Liver (tissue), 9 donors: ENCODE results near the gene SKI. TPM values are rescaled to one million over a fixed set of nuclear protein-coding genes. Genes with fewer than 3 reads are reported as not detected.
A peak's percentile ranks its signal among the peaks of the same experiment; 100 is the strongest.

Experiments
- DNase-seq: peaks from one replicate; pipeline ENCODE4 v3.0.0-alpha.2; 2017; ENCODE audit warnings: low spot score
- H3K27ac ChIP-seq, 2 donors: one replicate each; pipeline ENCODE4 v1.7.0; 2013; ENCODE audit warnings: inconsistent platforms in 2 of 2, low read length in 2 of 2, control low read depth in 1 of 2, low read depth in 1 of 2, mild to moderate bottlenecking in 1 of 2
- H3K27me3 ChIP-seq, 4 donors: one replicate each; pipeline versions ENCODE4 v1.6.1 to v1.7.0; 2013; ENCODE audit warnings: low read length in 3 of 4, inconsistent platforms in 1 of 4, mild to moderate bottlenecking in 1 of 4, moderate library complexity in 1 of 4; ENCODE audit not compliant: control insufficient read depth in 4 of 4, insufficient read depth in 4 of 4
- H3K36me3 ChIP-seq, 4 donors: one replicate each; pipeline versions ENCODE4 v1.6.1 to v1.7.0; 2013; ENCODE audit warnings: low read length in 3 of 4, mild to moderate bottlenecking in 3 of 4, low read depth in 1 of 4, moderate library complexity in 1 of 4; ENCODE audit not compliant: control insufficient read depth in 4 of 4, insufficient read depth in 3 of 4
- H3K4me1 ChIP-seq, 4 donors: one replicate each; pipeline versions ENCODE4 v1.6.1 to v1.7.0; 2013; ENCODE audit warnings: low read length in 3 of 4, mild to moderate bottlenecking in 3 of 4, moderate library complexity in 1 of 4; ENCODE audit not compliant: control insufficient read depth in 4 of 4, insufficient read depth in 4 of 4
- H3K4me3 ChIP-seq, 3 donors: one replicate each; pipeline versions ENCODE4 v1.6.1 to v1.7.0; 2013; ENCODE audit warnings: low read length in 3 of 3, control low read depth in 1 of 3, low read depth in 1 of 3, mild to moderate bottlenecking in 1 of 3
- H3K9ac ChIP-seq, 2 donors: one replicate each; pipeline ENCODE4 v1.7.0; 2013; ENCODE audit warnings: low read length in 2 of 2, mild to moderate bottlenecking in 2 of 2, moderate library complexity in 2 of 2, control low read depth in 1 of 2, low read depth in 1 of 2
- H3K9me3 ChIP-seq, 4 donors: one replicate each; pipeline versions ENCODE4 v1.6.1 to v1.7.0; 2013; ENCODE audit warnings: low read length in 3 of 4; ENCODE audit not compliant: control insufficient read depth in 4 of 4
- CTCF ChIP-seq: fragments of 150-350 bp; IDR thresholded peaks from 2 replicates; pipeline ENCODE4 v1.5.1; 2017; ENCODE audit warnings: improper control_type of control experiment, low read depth, low read length; ENCODE audit not compliant: missing input control
- EGR1 ChIP-seq, 2 donors: IDR thresholded peaks; 2 replicates each; pipeline ENCODE4 v1.6.1; 2016 to 2018; ENCODE audit warnings: antibody characterized with exemption in 2 of 2, low read depth in 2 of 2
- FOXA2 ChIP-seq: IDR thresholded peaks from 2 replicates; pipeline ENCODE4 v1.6.1; 2016; ENCODE audit warnings: antibody characterized with exemption
- HNF4A ChIP-seq, 2 donors: conservative IDR thresholded peaks; 2 replicates each; pipeline ENCODE4 v1.6.1; 2016; ENCODE audit warnings: antibody characterized with exemption in 2 of 2, mild to moderate bottlenecking in 2 of 2
- HNF4G ChIP-seq: IDR thresholded peaks from 2 replicates; pipeline ENCODE4 v1.6.1; 2016; ENCODE audit warnings: antibody characterized with exemption
- JUND ChIP-seq, 2 donors: IDR thresholded peaks; 2 replicates each; pipeline ENCODE4 v1.6.1; 2016; ENCODE audit warnings: antibody characterized with exemption in 2 of 2
- NR2F2 ChIP-seq: IDR thresholded peaks from 2 replicates; pipeline ENCODE4 v1.6.1; 2016; ENCODE audit warnings: antibody characterized with exemption
- RAD21 ChIP-seq, 2 donors: IDR thresholded peaks; 2 replicates each; pipeline ENCODE4 v1.6.1; 2016; ENCODE audit warnings: antibody characterized with exemption in 2 of 2, mild to moderate bottlenecking in 2 of 2
- REST ChIP-seq: IDR thresholded peaks from 2 replicates; pipeline ENCODE4 v1.6.1; 2016; ENCODE audit warnings: antibody characterized with exemption, mild to moderate bottlenecking
- RXRA ChIP-seq, 2 donors: IDR thresholded peaks; 2 replicates each; pipeline ENCODE4 v1.6.1; 2017 to 2018; ENCODE audit warnings: antibody characterized with exemption in 2 of 2, mild to moderate bottlenecking in 1 of 2
- SP1 ChIP-seq: IDR thresholded peaks from 2 replicates; pipeline ENCODE4 v1.6.1; 2018; ENCODE audit warnings: antibody characterized with exemption, mild to moderate bottlenecking
- TAF1 ChIP-seq: conservative IDR thresholded peaks from 2 replicates; pipeline ENCODE4 v1.6.1; 2016; ENCODE audit warnings: antibody characterized with exemption, mild to moderate bottlenecking
- ZBTB33 ChIP-seq: IDR thresholded peaks from 2 replicates; pipeline ENCODE4 v1.6.1; 2016; ENCODE audit warnings: antibody characterized with exemption
- WGBS: extraction: QIAGEN DNeasy Blood & Tissue Kit; methylation state at CpG from one replicate; pipeline ENCODE4 v1.1.7; 2013; 5-methylcytosine and 5-hydroxymethylcytosine counted together
- polyA plus RNA-seq, 2 donors: library from polyadenylated mRNA; stranded (reverse) in 1 of 2; unstranded in 1 of 2; fragments of 200-250 nt in 1 of 2; fragments of >200 nt in 1 of 2; fragmentation: Nextera tagmentation in 1 of 2; extraction: Ambion mirVana in 1 of 2; gene quantifications; one replicate each; pipeline versions ENCODE4 v1.2.1 to v1.2.3, GENCODE V29; 2013 to 2015
- total RNA-seq, 2 donors: library from RNA; depleted of rRNA; stranded (reverse); fragments of >200 nt; gene quantifications; one replicate each; pipeline ENCODE4 v1.2.3, GENCODE V29; 2014
- TF ChIP-seq, protein P1 (sequence below): IDR thresholded peaks from 2 replicates; pipeline ENCODE4 v1.6.1; 2016; ENCODE audit warnings: antibody characterized with exemption
- donor health status: healthy.
- donor health status: healthy.
- donor health status: healthy.
- donor health status: healthy.
- donor health status: healthy.

The SKI gene
- total and polyA plus RNA-seq, 4 donors = 3.2 to 21.3 (median 19.5) TPM

- WGBS = 73% methylated on average over 32 of the region's 32 CpGs
- Histone ChIP-seq H3K9ac (no peak overlapping the region), H3K36me3 (peaks cover 0 to 2% (median 0%) of the 10 kb centered on the region in 4 donors), H3K4me3 (no peak overlapping the region), H3K27ac (peak overlapping the region; percentile 79 to 81), H3K4me1 (peaks cover 2 to 18% (median 7%) of the 10 kb centered on the region in 4 donors), H3K27me3 (no peaks in the 10 kb centered on the region), H3K9me3 (no peaks in the 10 kb centered on the region)
- DNase-seq = no peak
- no peak for TF ChIP-seq EGR1 (IDR thresholded peaks at IDR 0.05; ENCODE audit: low read depth in 2 of 2)
- no peak for TF ChIP-seq HNF4G
- no peak for TF ChIP-seq SP1
- TF ChIP-seq TAF1 = no peak
These were observed 14.3 kb upstream of the SKI start for GRCh38 chr1:2213576-2214505.

- peaks cover 0 to 12% (median 5%) of the 10 kb centered on the region in 4 donors for H3K4me1 ChIP-seq
- peaks cover 0 to 2% (median 0%) of the 10 kb centered on the region in 4 donors for H3K36me3 ChIP-seq
- 59% methylated on average over 21 of the region's 21 CpGs for WGBS
- no peaks in the 10 kb centered on the region for H3K9me3 ChIP-seq
- no peaks in the 10 kb centered on the region for H3K27me3 ChIP-seq
- no peak overlapping the region for H3K4me3 ChIP-seq
- TF ChIP-seq REST (no peak), TAF1 (no peak), RAD21 (IDR thresholded peaks at IDR 0.05) (no peak), SP1 (no peak), HNF4G (no peak), CTCF (no peak), RXRA (IDR thresholded peaks at IDR 0.05) (no peak), ZBTB33 (no peak), EGR1 (IDR thresholded peaks at IDR 0.05; ENCODE audit: low read depth in 2 of 2) (no peak), HNF4A (conservative IDR thresholded peaks at IDR 0.05) (no peak), JUND (IDR thresholded peaks at IDR 0.05) (no peak), FOXA2 (no peak), NR2F2 (no peak)
- TF ChIP-seq, protein P1, sequence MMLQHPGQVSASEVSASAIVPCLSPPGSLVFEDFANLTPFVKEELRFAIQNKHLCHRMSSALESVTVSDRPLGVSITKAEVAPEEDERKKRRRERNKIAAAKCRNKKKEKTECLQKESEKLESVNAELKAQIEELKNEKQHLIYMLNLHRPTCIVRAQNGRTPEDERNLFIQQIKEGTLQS = no peak
- H3K27ac ChIP-seq = peak overlapping the region; percentile 79 to 81
- H3K9ac ChIP-seq = no peak overlapping the region
- DNase-seq = no peak
These were observed 13.4 kb upstream of the SKI start for GRCh38 chr1:2214541-2215241.
